Measurements from ENCODE around the gene IFT74. TPM values are rescaled to one million over a fixed set of nuclear protein-coding genes. Genes with fewer than 3 reads are reported as not detected.
A peak's percentile ranks its signal among the peaks of the same experiment; 100 is the strongest.

The IFT74 gene
- 17.3 TPM for total RNA-seq

DNA sequence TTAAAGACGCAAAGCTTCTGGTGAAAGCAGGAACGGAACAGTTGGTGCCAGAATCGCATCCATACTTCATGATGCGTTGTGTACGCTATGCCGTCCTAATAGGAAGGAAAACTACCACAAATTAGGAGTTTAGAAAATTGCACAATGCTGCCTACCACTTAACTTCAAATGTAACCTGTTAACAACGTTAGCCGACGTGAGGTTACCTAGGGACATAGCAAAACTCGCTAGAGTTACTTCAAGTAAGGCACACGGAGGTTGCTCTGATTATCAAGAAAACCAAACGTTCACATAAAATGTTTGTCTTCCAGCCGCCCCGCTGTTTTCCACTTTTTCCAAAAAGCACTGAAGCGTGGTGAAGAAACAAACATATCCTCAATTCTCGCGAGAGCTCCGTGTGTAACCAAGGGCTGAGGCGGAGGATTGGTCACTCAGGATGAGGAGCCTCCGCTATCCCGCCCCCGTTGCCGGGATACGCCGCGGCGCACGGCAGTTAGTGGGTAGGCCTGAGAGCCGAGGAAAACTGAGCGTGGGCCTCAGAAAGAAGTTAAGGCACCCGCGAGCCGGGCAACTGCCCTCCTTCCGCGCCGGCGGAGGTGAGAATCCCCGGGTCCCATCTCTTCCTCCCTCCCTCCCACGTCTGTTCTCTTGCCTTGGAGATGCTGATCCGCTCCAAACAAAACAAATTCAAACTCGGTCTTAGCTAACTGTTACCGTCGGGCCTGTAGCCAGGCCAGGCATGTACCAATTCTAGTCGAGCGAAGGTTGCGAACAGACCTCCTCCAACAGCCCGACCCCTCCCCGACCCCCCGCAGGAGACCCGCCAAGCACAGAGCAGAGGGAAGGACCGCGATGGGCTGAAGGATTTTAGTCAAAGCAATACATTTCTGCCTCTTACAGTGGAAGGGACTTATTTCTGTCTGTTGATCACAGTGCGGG is at the start of gene IFT74:
Gene IFT74, plus strand, starts transcription at position 492 of the 939 bp plus-strand sequence. CDS start 5,556 bp downstream, outside the sequence.
- peak; percentile 96 for DNase-seq

DNA sequence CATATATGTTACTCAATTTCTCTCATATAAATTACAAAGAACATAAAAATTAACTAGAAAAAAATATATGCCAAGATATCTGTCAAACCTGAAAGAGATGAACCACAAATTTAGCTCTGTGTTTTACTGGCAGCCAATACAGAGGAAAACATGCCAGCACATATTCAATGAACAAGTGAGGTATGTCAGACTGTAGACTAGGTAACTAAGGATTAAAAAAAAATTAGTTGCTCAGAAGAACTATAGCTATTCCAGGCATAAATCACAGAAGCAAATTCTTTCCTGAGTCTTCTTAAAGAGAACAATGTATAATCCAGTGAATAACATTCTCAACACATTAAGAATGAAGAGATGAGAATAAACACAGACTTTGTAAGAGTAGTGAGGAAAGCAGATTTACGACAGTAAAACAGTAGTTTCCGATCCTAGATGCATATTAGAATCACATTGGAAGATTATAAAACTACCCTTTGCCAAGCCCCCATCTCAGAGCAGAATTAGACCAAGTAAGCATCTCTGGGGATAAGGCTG is 43.0 kb upstream of the IFT74 start:
- DNase-seq: no peak

DNA sequence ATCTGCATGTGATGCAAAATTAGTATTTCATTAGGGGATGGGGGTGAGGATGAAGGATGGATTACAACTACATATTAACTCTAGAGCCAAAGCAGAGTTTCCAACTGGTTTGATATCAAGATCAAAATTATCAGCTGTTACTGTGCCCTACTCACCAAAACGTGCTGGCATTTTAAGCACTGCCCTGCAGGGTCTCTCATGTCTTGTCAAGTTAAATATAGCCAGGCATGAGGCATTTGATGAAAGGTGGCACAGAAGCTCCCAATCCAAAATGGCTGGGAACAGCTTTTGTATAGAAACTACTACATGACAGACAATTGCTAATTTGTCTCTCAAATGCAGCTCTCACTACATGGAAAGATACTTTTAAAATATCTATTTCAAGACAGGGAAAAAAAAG is 36.5 kb upstream of the IFT74 start:
- DNase-seq: no peak

DNA sequence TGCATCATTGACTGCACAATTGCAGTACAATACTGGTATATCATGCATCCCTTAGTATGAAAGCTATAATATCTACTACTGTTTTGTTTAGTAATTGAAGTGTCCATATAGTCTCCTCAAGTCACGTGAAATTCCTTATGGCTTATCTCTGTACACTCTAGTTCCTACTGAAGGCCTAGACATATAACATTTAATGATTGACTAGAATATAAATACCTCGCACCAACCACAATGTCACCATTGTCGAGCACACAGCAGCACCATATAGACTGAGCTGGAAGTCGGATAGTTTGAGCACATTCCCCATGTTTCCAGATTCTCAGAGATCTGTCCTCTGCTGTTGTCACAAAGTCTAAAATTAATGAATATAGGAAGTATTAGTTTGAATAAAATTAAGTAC is 30.6 kb upstream of the IFT74 start:
- no peak for DNase-seq

DNA sequence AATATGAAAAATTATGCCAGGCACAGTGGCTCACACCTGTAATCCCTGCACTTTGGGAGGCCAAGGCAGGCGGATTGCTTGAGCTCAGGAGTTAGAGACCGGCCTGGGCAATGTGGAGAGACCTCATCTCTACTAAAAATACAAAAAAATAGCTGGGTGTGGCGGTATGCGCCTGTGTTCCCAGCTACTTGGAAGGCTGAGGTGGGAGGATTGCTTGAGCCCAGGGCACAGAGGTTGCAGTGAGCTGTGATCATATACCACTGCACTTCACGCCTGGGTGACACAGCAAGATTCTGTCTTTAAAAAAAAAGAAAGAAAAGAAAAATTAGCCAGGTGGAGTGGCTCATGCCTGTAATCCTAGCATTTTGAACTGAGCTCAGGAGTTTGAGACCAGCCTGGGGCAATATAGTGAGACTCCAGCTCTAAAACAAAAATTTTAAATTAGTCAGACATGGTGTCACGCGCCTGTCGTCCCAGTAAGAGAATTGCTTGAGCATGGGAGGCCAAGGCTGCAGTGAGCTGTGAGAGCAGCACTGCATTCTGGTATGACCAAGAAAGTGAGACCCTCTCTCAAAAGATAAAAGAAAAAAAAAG is 27.2 kb upstream of the IFT74 start:
- no peak for DNase-seq

DNA sequence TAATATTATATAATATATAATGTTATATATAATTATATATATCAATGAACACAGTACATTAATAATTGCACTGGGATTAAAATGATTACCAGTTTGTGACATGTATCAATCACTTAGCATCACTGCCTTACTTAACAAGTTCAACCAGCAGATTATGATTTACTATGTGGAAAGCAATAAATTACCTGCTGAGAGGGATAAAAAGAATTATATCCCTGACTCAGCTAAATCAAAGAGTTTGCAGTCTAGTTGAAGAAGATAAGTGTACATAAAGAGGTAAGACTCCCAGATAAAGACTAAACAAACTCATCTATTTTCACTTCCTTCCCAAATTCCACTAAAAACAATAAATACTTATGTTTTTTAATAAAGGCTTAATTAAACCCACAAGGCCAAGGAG is 20.4 kb upstream of the IFT74 start:
- DNase-seq: no peak

DNA sequence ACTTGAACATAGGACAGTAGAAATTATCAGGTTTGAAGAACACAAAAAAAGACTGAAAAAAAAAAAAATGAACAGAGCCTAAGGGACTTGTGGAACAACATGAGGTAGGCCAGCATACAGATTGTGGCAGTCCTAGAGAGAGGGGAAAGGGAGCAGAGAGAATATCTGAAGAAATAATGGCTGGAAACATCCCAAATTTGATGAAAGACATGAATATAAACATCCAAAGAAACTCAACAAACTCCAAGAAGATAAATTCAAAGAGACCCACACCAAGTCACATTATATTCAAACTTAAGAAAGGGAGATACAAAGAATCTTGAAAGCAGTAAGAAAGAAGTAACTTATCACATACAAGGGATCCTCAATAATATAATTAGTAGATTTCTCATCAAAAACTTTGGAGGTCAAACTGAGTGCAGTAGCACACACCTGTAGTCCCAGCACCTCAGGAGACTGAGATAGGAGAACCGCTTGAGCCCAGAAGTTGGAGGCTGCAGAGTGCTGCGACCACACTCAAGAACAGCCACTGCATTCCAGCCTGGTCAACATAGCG is 18.3 kb upstream of the IFT74 start:
- no peak for DNase-seq

DNA sequence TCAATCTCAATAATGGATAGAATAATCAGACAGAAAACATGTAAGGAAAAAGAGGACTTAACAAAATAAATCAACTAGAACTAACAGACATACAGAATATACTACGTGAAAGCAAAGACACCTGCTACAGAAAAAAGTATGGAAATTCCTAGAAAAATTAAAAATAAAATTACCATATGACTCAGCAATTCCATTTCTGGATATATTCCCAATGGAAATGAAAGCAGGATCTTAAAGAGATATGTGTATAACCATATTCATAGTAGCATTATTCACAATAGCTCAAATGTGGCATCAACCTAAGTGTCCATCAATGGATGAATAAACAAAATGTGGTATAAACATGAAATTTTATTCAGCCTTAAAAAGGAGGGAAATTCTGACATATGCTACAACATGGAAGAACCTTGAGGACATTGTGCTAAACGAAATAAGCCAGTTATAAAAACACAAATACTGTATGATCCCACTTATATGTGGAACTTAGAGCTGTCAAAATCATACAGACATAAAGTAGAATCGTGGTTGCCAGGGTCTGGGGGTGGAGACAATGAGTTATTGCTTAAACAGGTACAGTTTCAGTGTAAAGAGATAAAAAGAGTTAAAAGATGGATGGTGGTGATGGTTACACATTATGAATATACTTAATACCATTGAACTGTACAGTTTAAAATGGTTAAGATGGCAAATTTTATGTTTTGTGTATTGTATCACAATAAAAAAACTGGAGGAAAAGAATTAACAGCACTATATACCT is 16.1 kb upstream of the IFT74 start:
- DNase-seq: no peak

DNA sequence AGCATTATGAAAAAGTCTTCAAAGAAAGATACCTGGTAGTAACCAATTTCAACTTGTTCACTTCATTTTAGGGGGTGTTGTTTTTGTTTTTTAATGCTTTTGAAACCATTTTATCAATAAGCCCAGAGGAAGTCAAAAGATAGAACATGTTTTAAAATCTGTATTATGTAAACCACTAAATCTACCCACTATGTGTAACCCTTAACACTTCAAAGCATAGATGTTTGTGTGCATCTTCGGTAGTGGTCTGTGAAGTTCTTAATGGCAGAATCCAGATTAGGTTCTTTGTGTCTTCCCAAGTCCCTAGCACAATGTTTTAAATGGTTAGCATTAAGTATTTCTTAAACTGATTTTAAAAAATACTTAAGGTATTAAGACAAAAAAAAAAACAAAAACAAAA is 15.4 kb upstream of the IFT74 start:
- no peak for DNase-seq

DNA sequence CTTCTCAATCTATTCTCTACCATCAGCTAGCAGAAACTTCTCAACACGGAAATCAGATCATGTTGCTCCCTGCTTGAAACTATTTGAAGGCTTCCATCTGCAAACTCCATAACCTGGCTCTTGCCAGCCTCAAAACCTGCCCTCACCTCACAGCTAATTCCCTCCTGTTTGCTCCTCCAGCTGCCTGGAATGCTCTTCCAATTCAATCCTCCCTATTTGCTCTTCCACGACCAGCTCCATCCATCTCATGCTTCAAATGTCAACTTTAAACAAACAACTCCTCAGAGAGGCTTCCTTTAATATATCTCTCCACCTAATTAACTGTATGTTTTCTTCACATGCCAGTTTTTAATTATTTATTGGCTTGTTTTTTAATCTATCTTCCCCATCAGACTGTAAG is 10.6 kb upstream of the IFT74 start:
- DNase-seq: no peak

DNA sequence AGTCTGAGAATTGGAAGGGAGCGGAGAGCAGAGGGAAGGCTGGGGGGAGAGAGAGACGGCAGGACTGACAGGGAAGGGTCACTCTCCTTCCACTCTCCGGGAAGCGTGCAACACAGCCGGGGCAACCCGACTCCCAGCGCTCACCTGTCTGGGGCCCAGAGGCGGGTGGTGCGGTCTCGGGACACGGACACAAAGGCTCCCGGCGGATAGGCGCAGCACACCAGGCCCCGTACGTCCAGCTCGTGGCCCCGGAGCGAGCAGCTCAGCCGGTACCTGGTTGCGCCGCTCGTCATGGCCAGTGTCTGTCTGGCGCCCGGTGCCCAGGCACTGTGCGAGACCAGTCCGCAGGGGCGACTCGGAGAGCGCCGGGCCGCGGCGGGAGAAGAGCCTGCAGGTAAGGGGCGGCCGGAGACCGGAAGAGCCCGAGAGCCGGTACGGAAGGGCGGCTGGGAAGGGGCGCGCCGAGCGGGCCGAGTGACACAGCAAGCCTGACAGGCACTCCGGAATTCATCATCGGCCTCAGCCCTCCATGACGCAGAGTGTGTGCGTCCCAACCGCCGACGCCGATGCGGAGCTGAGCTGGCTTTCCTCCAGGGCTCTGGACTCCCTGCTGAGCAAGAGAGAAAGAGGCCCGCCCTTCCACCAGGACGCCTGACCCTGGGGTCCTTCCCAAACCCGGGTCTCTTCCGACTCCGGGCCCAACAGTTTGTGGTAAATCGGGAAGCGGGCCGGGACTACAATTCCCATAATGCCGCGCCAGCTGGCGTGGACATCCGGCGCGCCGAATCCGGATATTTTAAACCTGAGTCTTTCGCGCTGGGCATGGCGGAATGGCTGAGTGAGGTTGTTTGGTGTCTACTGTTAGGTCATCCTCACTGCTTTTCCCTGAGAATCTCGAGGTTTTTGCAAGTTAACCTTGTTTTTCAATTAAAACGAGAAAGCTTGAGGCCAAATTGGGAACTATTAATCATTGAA is 9.2 kb upstream of the IFT74 start, which contains the start of gene PLAA:
Gene PLAA, minus strand, starts transcription at position 490 of the 975 bp plus-strand sequence. Its CDS starts 197 bp downstream, at position 293.
- peak; percentile 90 for DNase-seq

DNA sequence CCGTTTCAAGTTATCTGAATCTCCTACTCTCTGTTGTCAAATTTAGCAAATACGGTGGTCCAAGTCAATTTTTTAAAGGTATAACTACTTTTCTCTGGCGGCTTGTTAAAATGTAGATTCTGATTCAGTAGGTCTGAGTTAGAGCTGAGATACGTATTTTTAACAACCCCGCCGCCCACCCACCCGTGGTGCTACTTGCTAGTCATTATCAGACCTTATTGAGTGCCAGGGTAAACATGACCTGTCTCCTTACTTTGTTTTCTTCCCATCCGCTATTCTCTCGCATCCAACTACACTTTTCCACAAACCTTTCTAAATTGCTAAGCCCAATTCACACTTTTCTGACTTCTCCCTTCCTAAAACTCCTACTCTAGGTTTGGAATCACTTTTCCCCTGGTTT is 8.5 kb upstream of the IFT74 start:
- no peak for DNase-seq

DNA sequence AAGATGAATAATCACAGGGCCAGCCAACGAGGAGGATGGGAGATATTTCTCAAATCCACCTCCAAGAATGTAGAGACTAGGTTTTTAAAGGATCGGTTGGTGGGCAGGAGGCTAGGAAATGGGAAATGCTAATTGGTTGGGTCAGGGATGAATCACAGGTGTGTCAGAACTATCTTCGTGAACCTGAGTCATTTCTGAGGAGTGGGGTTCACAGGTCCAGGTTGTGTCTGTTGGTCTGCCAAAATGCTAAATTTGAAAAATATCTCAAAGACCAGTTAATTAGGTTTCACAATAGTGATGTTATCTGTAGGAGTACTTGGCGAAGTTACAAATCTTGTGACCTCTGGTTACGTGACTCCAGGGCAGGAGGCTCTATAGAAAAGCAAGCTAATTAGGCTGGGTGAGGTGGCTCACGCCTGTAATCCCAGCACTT is 6.6 kb upstream of the IFT74 start:
- no peak for DNase-seq

DNA sequence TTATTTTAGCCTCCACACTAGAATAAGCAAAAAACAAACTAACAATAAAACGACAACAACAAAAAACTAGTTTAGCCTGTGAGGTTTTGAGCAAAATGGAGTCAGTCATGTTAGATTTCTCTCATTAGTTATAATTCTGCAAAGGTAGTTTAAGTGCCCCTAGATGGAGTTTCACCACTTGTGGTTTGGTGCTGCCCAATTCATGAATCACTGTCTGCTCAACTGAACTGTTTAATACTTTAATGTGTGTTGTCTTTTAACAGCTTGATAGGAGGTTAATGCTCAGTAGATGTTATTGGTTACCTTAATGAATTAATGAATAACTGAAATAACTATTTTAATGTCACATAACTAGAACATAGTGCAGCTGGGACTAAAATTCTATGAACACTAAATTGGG is 5.7 kb upstream of the IFT74 start:
- DNase-seq: no peak

DNA sequence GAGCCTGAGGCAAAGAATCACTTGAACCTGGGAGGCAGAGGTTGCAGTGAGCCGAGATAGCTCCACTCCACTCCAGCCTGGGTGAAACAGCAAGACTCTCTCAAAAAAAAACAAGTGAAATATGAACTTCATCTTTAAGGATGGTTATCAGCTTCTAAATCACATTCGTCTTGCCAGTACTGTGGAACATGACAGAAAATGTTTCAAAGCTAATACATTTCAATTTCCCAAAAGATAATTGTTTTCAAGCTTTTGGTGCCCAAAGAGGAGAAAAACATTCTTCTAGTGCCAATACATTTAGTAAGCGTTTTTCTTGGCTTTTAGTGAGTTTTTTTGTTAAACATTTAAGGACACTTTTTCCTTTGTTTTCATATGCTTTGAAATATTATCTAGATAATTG is 4.4 kb upstream of the IFT74 start:
- DNase-seq: no peak

DNA sequence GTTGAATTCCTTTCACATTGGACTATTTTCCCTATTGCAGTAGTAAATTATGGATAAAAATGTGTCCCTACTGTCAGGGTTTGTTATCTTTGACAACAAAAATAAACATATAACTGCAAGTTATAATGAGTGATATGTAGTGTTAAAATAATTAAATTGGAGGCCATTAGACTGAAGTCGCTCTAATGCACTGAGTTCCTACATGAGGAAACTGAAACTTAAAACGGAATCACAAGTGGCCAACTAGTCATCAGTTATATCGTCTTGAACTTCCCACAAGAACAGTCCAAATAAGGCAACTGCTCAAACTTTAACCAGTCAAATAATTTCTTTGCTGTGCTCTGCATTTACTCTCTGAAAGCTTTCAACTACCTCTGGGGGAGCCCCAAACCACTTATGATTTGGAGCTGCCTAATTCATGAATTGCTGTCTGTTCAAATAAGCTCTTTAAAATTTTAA is 2.1 kb upstream of the IFT74 start:
- DNase-seq: no peak

DNA sequence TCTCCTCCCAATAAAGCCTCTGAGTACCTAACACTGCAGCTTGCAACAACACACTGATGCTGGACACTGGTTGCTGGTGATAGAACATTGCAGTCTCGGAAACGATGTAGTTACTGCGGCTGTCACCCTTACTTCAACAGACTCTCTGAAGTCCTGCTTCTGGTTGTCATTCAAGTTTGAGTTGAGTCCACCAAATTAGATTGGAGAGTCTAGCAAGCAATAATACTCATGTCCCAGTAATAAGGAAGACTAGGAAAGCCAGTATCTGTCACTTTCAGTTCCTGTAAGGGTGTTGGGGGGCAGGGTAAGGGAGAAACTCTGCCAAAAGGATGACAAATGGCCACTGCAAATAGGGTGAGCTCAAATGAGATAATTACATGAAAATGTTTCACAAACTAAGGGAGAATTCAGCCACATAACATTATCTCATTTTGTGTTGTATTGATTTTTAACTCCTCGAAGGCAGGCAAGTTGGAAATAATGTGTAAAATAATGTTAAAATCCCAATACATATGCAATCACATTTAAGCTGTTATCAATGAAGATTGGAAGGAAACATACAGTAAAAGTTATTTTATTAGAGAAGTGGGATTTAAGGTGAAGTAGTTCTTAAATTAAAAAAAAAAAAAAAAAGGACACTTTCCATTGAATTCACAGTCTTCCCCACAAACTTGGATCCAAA is 849 bp upstream of the IFT74 start:
- DNase-seq: no peak

DNA sequence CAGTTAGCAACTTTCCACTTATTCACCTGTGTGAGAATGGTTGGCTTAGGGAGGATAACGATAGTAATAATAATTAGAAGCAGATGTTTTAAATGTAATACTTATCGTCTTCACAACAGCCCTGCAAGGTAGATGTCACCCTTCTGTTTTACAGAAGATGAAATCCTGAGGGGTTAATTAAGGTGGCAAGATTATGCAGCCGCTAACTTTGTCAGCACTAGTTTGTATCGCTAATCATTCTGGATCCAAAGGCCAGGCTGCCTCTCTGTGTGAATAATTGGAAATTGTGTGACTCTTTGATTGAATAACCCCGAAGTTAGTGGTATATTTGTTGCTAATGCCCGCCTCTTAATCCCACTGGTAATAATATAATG is 635 bp downstream of the IFT74 start:
- no peak for DNase-seq

DNA sequence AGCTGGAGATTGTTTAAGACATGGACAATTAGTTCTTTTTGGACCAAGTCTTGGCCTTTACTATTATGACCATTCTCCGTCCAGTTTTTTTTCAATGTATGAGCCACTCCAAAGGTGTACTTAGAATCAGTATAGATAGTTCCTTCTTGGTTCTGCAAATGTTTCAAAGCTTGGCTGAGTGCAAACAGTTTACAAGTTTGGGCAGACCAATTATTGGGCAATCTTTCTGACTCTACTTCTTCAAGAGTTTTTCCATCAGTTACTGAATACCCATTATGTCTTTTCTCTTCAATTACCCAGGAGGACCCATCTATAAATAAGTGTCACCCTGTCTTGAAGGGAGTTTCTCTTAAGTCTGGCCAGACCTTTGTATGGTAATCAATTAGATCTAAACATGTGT is 15.5 kb downstream of the IFT74 start:
- DNase-seq: no peak

DNA sequence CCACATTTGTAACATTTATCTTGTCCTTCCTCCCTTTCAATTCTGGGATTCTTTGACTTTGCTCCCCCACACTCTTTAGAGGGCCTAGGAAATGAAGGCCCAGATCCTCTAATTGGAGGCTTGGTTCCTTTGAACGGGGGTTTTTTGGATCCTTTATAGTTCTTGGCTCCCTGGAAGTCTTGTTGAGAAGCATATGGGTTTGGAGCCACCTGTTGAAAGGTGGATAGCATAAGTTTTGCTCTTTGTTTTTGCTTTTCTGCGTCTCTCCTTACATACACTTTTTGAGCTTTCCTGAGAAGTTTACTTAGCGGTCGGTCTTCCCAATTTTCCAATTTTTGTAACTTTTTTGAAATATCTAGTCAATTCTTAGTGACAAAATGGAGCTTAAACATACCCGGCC is 17.8 kb downstream of the IFT74 start:
- no peak for DNase-seq

DNA sequence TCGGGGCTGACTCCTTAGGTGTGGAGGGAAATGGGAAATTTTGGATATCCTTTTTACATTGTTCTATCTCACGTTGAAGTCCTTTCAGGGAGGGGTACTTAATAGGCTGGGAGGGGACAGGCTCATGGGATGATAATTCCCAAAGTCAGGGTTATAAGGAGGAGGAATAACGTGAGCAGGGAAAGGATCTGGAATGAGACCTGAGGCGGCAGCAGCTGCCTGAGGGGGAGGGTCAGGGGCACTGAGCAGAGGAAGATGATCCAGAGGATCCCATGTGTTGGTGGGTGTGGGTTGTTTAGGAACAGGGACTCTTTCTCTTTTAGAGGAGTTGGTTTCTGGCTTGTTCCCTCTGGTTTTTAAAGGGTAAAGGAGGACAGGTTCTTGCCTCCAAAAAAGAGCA is 18.7 kb downstream of the IFT74 start:
- DNase-seq: no peak
